Heart left ventricle (tissue), 16 donors: ENCODE results near the gene CNTNAP4. TPM values are rescaled to one million over a fixed set of nuclear protein-coding genes. Genes with fewer than 3 reads are reported as not detected.

ENCODE experiments used
- ATAC-seq, 4 donors: fragments of 200-7000 bp; cut with Tn5 transposase; one replicate each; pipeline ENCODE4 v1.9.1; 2020 to 2022; ENCODE audit warnings: moderate library complexity in 4 of 4, mild to moderate bottlenecking in 3 of 4, moderate number of reproducible peaks in 1 of 4
- DNase-seq, 5 donors: peaks; one replicate each; pipeline ENCODE4 v3.0.0-alpha.2; 2020
- H3K27ac ChIP-seq, 12 donors: fragments of 200-600 bp; sonication (generic) in 4 of 12; one replicate each; pipeline versions ENCODE4 v1.5.0 to v1.8.0; 2016 to 2022; ENCODE audit warnings: mild to moderate bottlenecking in 2 of 12
- H3K27me3 ChIP-seq, 9 donors: fragments of 200-600 bp; sonication (generic) in 2 of 9; one replicate each; pipeline versions ENCODE4 v1.5.1 to v1.8.0; 2016 to 2022; ENCODE audit warnings: mild to moderate bottlenecking in 3 of 9
- H3K36me3 ChIP-seq, 9 donors: fragments of 200-600 bp; sonication (generic) in 2 of 9; one replicate each; pipeline versions ENCODE4 v1.5.0 to v1.8.0; 2018 to 2022; ENCODE audit warnings: mild to moderate bottlenecking in 2 of 9
- H3K4me1 ChIP-seq, 12 donors: fragments of 200-600 bp; sonication (generic) in 4 of 12; one replicate each; pipeline versions ENCODE4 v1.5.0 to v1.8.0; 2016 to 2022; ENCODE audit warnings: mild to moderate bottlenecking in 3 of 12
- H3K4me3 ChIP-seq, 12 donors: fragments of 200-600 bp; sonication (generic) in 4 of 12; one replicate each; pipeline versions ENCODE4 v1.5.0 to v1.8.0; 2017 to 2022; ENCODE audit warnings: mild to moderate bottlenecking in 9 of 12, moderate library complexity in 4 of 12
- H3K9me3 ChIP-seq, 12 donors: fragments of 200-600 bp; sonication (generic) in 4 of 12; one replicate each; pipeline versions ENCODE4 v1.5.0 to v1.8.0; 2016 to 2022; ENCODE audit warnings: mild to moderate bottlenecking in 1 of 12
- CTCF ChIP-seq, 12 donors: fragments of 200-600 bp; sonication (generic) in 4 of 12; IDR thresholded peaks; one replicate each; pipeline versions ENCODE4 v1.5.0 to v1.8.0; 2018 to 2022; ENCODE audit warnings: antibody characterized with exemption in 12 of 12, mild to moderate bottlenecking in 5 of 12
- POLR2A ChIP-seq, 2 donors: fragments of 450-650 bp; IDR thresholded peaks; one replicate each; pipeline ENCODE4 v1.6.1; 2017; ENCODE audit warnings: antibody characterized with exemption in 2 of 2, mild to moderate bottlenecking in 2 of 2, moderate library complexity in 2 of 2
- WGBS, 4 donors: extraction: QIAGEN DNeasy Blood & Tissue Kit in 2 of 4; methylation state at CpG; one replicate each; pipeline versions ENCODE4 v1.1.5 to v1.1.7; 2013 to 2018; 5-methylcytosine and 5-hydroxymethylcytosine counted together
- intact Hi-C, 10 donors: fragments of 100-400 bp; cut with DNase I; formaldehyde crosslinking; loops; one replicate each; pipeline versions ENCODE4 v1.11.1 to v1.14.2; 2022
- polyA plus RNA-seq, 2 donors: library from polyadenylated mRNA; stranded (reverse); fragments of 200-250 nt; gene quantifications; one replicate each; pipeline ENCODE4 v1.2.3, GENCODE V29; 2013
- total RNA-seq, 9 donors: library from RNA; depleted of rRNA in 2 of 9; stranded (reverse); fragments of >200 nt in 2 of 9; fragmentation: NEBNext Ultra II Directional in 3 of 9; extraction: Animal tissue kit (Norgen Biotek cat#: 25700) in 3 of 9; gene quantifications; one replicate each; pipeline versions ENCODE4 v1.1.0 to v1.2.4, GENCODE V29; 2016 to 2023
- donor health status: ischemic (EF 13 %, LVEDD 7.1; RV severe dilation, severe dysfunction).
- donor health status: healthy with polysubstance abuse.
- donor health status: DM: no; HTN: yes; CAD: no.
- donor health status: DM: no; HTN: no; CAD: no.
- donor health status: ischemic (EF 25% LVEDD 6.9; RV normal size, moderate dysfunction).
- donor health status: ischemic (EF 25% LVEDD 5.7; RV mildly dilated, moderate dysfunction).
- donor health status: healthy.
- donor health status: DM: yes; HTN: yes; CAD: no.
- donor health status: ischemic (EF 35%, LVEDD 5.7; RV mildly dilated, moderate dysfunction).
- donor health status: nonischemic (EF 11% LVEDD 7.7; RV severe dilation, severe dysfunction).
- donor health status: DM: yes; HTN: yes; CAD: no.
- donor health status: PGD.
- donor health status: ischemic (EF 29% LVEDD 5.4; RV normal size, mild dysfunction).
- donor health status: nonischemic (EF 23%, LVEDD 6.1; RV moderate dilation, normal function).

CNTNAP4 gene
- total and polyA plus RNA-seq, 11 donors, result not detected

- no peaks in the 10 kb centered on the region for H3K4me1 ChIP-seq
- no peaks in the 10 kb centered on the region for H3K9me3 ChIP-seq
- no peak overlapping the region for H3K27ac ChIP-seq
- intact Hi-C loops, result no loop called here
- TF ChIP-seq POLR2A (IDR thresholded peaks at IDR 0.05), result no peak
- TF ChIP-seq CTCF (IDR thresholded peaks at IDR 0.05), result no peak
- WGBS, 4 donors, result 78 to 82% (median 79%) methylated on average over 1 of the region's 1 CpG
- no peak for ATAC-seq
- no peaks in the 10 kb centered on the region for H3K36me3 ChIP-seq
- no peaks in the 10 kb centered on the region for H3K27me3 ChIP-seq
- no peak for DNase-seq
- H3K4me3 ChIP-seq, result no peak overlapping the region
Measured at GRCh38 chr16:76541070-76541469, 263.9 kb downstream of the CNTNAP4 start.

GRCh38 chr16:76565542-76565941, 288.3 kb downstream of the CNTNAP4 start:
- WGBS, 4 donors, result 66 to 78% (median 69%) methylated on average over 2 of the region's 2 CpGs

GRCh38 chr16:76571755-76572154, 294.6 kb downstream of the CNTNAP4 start:
- no peak for DNase-seq
- H3K4me1 ChIP-seq, result no peaks in the 10 kb centered on the region
- no peak overlapping the region for H3K27ac ChIP-seq
- ATAC-seq, result no peak
- H3K36me3 ChIP-seq, result no peaks in the 10 kb centered on the region
- 60 to 93% (median 84%) methylated on average over 3 of the region's 3 CpGs for WGBS, 4 donors
- no peak overlapping the region for H3K4me3 ChIP-seq
- TF ChIP-seq POLR2A (IDR thresholded peaks at IDR 0.05) (no peak), CTCF (IDR thresholded peaks at IDR 0.05) (no peak)
- no peaks in the 10 kb centered on the region for H3K9me3 ChIP-seq
- no peaks in the 10 kb centered on the region for H3K27me3 ChIP-seq
- intact Hi-C loops, result no loop called here

More at GRCh38 chr16:76565542-76565941, 288.3 kb downstream of the CNTNAP4 start:
- no peak for ATAC-seq
- intact Hi-C loops, result no loop called here
- Histone ChIP-seq H3K9me3 (no peaks in the 10 kb centered on the region), H3K4me1 (no peaks in the 10 kb centered on the region), H3K27ac (no peak overlapping the region), H3K4me3 (no peak overlapping the region), H3K27me3 (no peaks in the 10 kb centered on the region), H3K36me3 (no peaks in the 10 kb centered on the region)
- DNase-seq, result no peak
- TF ChIP-seq POLR2A (IDR thresholded peaks at IDR 0.05) (no peak), CTCF (IDR thresholded peaks at IDR 0.05) (no peak)

- WGBS, 4 donors, result 91 to 97% (median 96%) methylated on average over 2 of the region's 2 CpGs
- DNase-seq (no peak), ATAC-seq (no peak)
- H3K27me3 ChIP-seq, result no peaks in the 10 kb centered on the region
- TF ChIP-seq POLR2A (IDR thresholded peaks at IDR 0.05), result no peak
- TF ChIP-seq CTCF (IDR thresholded peaks at IDR 0.05), result no peak
- intact Hi-C loops, result no loop called here
- H3K4me3 ChIP-seq, result no peak overlapping the region
- H3K27ac ChIP-seq, result no peak overlapping the region
- no peaks in the 10 kb centered on the region for H3K9me3 ChIP-seq
- H3K36me3 ChIP-seq, result no peaks in the 10 kb centered on the region
- no peaks in the 10 kb centered on the region for H3K4me1 ChIP-seq
Measured at GRCh38 chr16:76573281-76573680, 296.1 kb downstream of the CNTNAP4 start.
